GM12875 (cell line): ENCODE measurements around the gene PATL1.

ENCODE experiments used
- H3K4me3 ChIP-seq: one replicate; pipeline ENCODE4 v1.5.1; 2011; ENCODE audit warnings: low read depth, low read length, control low read depth
- TF ChIP-seq, protein P1 (sequence below): IDR thresholded peaks from 2 replicates; pipeline ENCODE4 v1.5.1; 2011; ENCODE audit warnings: low read depth, mild to moderate bottlenecking, control low read depth, inconsistent platforms, low read length, moderate library complexity, borderline replicate concordance; ENCODE audit not compliant: insufficient read depth

The PATL1 gene

DNA sequence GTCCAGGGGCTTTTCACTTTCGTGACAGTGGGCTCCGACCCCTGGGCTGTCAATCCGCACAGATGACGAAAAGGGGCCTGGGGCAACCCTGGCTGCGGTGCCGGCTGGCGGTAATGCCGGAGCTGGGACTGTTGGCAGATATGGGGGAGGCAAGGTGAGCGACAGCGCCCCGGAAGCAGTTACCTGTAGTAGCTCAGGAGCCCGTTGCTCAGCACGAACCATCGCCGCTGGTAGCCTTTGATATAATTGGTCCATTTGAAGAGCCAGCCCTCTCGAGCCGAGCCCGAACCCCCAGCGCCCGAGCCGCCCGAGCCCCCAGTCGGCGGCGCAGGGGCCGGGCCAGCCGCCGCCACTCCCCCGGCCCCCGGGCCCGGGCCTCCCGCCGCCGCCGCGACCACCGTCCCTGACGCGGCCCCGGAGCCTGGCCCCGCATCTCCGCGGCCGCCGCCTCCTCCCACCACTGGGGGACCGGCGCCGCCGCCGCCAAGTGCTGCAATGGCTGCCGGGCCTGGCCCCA, 53.7 kb downstream of the PATL1 start:
- TF ChIP-seq, protein P1, sequence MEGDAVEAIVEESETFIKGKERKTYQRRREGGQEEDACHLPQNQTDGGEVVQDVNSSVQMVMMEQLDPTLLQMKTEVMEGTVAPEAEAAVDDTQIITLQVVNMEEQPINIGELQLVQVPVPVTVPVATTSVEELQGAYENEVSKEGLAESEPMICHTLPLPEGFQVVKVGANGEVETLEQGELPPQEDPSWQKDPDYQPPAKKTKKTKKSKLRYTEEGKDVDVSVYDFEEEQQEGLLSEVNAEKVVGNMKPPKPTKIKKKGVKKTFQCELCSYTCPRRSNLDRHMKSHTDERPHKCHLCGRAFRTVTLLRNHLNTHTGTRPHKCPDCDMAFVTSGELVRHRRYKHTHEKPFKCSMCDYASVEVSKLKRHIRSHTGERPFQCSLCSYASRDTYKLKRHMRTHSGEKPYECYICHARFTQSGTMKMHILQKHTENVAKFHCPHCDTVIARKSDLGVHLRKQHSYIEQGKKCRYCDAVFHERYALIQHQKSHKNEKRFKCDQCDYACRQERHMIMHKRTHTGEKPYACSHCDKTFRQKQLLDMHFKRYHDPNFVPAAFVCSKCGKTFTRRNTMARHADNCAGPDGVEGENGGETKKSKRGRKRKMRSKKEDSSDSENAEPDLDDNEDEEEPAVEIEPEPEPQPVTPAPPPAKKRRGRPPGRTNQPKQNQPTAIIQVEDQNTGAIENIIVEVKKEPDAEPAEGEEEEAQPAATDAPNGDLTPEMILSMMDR: 0 out of 2 replicates have a peak, but pooled peaks have one; percentile 10
- H3K4me3 ChIP-seq: peak overlapping the region; percentile 63

DNA sequence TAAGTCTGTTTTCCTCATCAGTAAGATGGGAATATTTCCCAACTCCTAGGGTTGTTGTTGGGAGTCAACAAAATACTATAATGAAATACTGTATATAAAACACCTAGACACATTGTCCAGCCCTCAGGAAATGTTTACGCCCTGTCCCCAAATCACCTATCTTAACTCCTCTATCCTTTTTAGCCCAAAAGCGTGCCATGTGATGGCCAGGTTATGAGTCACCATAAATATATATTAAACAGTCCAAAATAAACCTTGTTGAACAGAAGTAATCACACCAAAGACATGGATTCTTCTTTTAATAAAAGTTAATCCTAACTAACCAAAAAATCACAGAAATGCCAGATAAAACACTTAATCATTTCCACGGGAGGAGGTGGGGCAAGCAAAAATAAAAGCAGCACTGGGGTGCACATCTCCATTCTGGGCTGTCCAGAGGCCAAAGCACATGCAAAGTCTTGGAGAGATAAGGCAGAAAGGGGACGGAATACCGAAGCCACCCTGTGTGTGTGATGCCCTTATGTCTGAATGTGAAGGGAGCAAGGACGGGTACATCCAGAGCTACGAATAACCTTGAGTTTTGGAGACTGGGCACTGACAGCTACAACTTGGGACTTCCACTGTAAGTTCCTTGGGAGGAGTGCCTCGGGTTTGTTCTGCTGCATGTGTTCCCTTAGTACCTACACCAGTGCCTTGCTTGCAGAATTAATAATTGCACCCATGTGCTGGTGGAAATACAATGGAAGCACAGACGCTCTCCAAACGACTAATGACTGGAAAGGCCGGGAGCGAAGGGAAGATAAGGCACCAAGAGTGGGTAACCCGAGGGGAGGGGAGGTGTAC, 54.3 kb downstream of the PATL1 start:
- TF ChIP-seq, protein P1: no peak
- peak overlapping the region; percentile 63 for H3K4me3 ChIP-seq

DNA sequence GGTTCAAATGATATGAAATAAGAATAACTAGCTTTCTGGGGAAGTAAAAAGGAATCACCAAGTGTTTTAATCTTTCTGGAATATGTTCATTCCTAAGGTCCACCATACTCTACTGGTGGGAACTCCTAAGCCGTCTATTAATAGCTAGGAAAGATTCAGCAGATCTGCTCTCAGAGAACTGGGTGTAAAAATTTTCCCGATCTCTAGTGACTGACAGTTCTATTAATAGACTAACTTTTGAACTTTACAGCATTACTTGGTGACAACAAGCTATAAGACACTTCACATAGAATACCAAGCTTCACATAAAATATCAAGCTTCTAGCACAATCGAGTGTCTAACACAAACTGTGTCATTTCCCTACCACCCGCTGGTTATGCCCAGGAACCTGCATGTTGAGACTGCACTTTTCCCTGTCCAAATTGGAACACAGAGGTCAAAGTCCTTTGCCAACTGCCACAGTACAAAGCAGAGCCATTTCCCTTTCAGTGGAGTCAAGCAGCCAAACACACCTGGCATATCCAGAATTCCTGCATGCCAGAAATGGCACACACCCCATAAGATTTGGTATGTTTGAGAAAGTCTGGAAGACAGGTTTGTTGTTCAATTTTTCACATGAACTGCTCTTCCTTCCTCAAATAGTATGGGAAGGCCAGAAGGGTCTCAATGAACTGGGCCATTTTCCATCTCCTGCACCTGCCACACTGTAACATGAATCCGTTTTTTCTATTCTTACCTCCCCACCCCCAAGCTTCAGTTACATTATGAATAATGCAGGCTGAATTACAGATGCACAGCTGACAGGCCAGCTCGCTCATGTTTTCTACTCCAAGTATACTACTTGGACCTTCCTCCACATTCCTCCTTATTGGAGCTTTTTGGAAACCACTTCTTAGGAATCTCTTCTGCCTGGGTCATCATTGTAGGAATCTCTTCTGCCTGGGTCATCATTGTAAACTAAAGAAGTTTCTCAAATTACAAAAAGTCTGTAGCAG, 57.0 kb downstream of the PATL1 start:
- no peak overlapping the region for H3K4me3 ChIP-seq
- TF ChIP-seq, protein P1: no peak

DNA sequence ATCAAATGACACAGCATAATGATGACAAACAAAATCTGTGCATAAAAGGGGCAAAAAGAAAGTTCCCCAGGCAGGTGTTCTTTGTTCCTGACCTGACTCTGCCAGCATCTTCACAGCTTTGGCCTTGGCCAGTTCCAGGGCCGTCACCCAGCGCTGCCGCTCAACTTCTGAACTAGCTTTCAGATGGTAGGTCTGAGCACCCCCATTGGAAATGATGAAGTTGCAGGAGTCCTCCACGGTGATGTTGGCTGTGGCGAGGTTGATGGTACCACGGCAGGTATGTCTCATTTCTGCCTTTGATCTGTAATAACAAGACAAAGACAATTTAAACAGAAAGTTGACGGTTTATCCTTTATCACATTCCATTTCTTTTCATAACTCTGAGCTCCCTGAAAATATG, 58.5 kb downstream of the PATL1 start:
- no peak overlapping the region for H3K4me3 ChIP-seq
- TF ChIP-seq, protein P1: no peak

DNA sequence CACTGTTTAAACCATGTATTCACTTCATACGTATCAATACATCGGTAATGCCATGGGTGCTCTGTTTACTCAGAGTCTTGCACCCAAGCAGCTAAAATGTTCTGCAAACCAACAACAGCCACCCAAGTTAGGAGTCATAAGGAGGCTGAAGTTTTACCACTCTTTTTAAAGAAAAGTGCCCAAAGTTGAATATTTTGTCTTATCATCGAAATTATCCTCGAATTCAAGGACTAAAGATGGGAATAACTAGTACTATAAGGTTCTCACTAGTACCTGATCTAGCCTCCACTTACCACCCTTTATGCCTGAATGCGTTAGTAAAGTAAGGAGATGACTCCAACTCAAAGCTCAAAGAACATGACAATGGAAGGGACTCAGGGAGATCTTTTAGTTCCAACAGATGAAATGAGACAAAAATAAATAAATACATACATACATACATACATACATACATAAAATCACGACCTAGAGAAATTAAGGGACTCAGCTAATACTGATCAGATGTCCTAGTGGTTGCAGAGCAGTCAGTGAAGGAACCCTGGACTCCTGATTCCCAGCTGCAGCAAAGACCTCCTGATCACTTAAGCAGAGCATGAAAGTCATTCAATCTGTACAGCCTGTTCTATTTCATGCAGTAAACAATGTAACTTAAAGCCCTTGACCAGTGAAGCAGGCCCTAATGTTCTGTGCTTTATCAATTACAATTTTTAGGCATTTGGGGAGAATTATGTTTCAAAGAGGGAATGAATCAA, 61.0 kb downstream of the PATL1 start:
- TF ChIP-seq, protein P1: no peak
- no peak overlapping the region for H3K4me3 ChIP-seq

DNA sequence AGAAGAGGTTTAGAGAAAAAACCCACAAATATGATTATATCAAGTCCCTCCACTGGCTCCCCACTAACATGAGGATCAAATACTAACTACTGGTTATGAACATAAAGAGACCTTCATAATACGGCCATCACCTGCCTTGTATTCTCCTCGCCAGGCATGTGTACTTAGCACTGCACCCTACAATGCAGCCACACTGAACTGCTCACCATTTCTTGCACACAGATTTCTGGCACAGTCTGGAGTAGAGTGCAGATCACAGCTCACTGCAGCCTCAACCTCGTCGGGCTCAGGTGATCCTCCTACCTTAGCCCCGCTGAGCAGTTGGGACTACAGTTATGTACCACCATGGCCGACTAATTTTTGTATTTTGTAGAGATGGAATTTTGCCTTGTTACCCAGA, 66.4 kb downstream of the PATL1 start:
- no peak overlapping the region for H3K4me3 ChIP-seq
- TF ChIP-seq, protein P1: no peak
